Keratinocyte (primary cell): ENCODE results near the gene SSX2IP.

Source experiments
- EZH2 ChIP-seq: IDR thresholded peaks from one replicate; pipeline ENCODE4 v1.6.1; 2012; ENCODE audit warnings: inconsistent platforms, mild to moderate bottlenecking, low read length, moderate library complexity
- TF ChIP-seq, protein P1 (sequence below), 3 experiments: IDR thresholded peaks in 1 of 3; conservative IDR thresholded peaks in 1 of 3; optimal IDR thresholded peaks in 1 of 3; 2 replicates in 2 of 3; 3 replicates in 1 of 3; pipeline versions ENCODE3 to v1.5.1; 2011; ENCODE audit warnings: low read length in 3 of 3, mild to moderate bottlenecking in 3 of 3, moderate library complexity in 2 of 3, control low read depth in 1 of 3, inconsistent platforms in 1 of 3; ENCODE audit not compliant: insufficient read depth in 2 of 3; ENCODE audit errors: extremely low read depth in 1 of 3

DNA sequence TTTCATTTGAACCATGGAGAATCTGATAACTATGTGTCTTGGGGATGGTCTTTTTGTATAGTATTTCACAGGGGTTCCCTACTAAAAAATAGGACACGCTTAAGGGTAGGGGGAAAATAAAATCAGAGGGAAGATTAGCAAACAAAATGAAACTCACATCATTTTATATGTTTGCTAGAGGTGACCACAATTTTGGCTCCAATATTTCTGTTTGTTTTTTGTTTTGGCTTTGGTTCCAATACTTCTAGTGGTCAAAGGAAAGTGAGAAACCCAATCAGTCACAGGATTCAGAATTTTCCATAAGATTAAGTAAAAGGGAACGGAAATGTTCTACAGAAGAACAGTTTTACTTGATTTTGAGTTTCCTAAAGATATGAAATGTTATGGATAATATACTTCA lies 42.3 kb upstream of the SSX2IP start:
- TF ChIP-seq, protein P1, sequence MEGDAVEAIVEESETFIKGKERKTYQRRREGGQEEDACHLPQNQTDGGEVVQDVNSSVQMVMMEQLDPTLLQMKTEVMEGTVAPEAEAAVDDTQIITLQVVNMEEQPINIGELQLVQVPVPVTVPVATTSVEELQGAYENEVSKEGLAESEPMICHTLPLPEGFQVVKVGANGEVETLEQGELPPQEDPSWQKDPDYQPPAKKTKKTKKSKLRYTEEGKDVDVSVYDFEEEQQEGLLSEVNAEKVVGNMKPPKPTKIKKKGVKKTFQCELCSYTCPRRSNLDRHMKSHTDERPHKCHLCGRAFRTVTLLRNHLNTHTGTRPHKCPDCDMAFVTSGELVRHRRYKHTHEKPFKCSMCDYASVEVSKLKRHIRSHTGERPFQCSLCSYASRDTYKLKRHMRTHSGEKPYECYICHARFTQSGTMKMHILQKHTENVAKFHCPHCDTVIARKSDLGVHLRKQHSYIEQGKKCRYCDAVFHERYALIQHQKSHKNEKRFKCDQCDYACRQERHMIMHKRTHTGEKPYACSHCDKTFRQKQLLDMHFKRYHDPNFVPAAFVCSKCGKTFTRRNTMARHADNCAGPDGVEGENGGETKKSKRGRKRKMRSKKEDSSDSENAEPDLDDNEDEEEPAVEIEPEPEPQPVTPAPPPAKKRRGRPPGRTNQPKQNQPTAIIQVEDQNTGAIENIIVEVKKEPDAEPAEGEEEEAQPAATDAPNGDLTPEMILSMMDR (optimal IDR thresholded peaks at IDR 0.05 in 1 of 3, IDR thresholded peaks at IDR 0.05 in 1 of 3, conservative IDR thresholded peaks at IDR 0.05 in 1 of 3; ENCODE audit: extremely low read depth in 1 of 3, insufficient read depth in 2 of 3, low read length in 3 of 3): no peak
- no peak for TF ChIP-seq EZH2
